NOMO-1 (cell line): ENCODE results near the gene CELSR2.

Experiments
- DNase-seq, 2 experiments: peaks; one replicate each; lab custom pipeline; 2025; ENCODE audit not compliant: unreplicated experiment in 2 of 2; lab: John Stamatoyannopoulos, UW

The CELSR2 gene

DNA sequence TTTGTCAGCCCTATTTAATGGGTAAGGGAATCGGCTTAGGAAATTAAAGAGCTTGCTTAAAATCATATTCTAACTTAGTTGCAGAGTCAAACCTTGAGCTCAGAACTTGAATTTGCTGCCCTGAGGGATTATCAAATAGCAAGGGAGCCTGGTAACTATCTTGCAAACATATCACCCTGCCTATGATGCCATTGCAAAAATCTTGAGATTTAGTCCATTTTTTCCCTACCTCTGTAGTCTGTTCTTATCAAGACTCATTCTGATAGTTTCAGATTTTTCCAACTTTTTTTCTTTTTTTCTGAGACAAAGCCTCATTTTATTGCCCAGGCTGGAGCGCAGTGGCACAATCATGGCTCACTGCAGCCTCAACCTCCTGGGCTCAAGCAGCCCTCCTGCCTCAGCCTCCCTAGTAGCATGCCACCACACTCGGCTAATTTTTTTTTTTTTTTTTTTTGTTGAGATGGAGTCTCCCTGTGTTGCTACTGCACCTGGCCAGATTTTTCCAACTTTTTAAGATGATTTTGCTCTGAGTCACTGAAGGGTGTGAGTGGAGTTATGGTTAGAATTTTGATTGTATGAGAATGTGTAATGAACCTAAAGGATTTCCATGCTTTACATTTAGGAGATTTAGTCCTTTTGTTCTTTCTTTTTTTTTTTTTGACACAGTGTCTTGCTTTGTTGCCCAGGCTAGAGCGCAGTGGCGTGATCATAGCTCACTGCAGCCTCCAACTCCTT is 23.5 kb upstream of the CELSR2 start:
- DNase-seq, result no peak

DNA sequence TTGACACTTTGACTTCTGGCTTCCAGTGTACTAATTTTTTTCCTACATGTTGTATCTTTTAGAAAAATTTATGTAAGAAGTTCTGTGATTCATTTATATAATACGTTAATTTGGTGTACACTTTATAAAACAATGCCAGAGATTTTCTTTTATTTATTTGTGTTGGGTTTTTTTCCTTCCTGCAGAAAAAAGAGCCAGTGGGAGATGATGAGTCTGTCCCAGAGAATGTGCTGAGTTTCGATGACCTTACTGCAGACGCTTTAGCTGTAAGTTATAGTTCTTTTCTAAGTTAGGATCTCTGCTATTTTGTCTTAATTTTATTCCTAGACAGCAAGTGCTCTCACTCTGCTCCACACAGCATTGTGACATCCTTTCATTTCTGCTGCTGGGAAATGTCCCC is 21.2 kb upstream of the CELSR2 start:
- no peak for DNase-seq

DNA sequence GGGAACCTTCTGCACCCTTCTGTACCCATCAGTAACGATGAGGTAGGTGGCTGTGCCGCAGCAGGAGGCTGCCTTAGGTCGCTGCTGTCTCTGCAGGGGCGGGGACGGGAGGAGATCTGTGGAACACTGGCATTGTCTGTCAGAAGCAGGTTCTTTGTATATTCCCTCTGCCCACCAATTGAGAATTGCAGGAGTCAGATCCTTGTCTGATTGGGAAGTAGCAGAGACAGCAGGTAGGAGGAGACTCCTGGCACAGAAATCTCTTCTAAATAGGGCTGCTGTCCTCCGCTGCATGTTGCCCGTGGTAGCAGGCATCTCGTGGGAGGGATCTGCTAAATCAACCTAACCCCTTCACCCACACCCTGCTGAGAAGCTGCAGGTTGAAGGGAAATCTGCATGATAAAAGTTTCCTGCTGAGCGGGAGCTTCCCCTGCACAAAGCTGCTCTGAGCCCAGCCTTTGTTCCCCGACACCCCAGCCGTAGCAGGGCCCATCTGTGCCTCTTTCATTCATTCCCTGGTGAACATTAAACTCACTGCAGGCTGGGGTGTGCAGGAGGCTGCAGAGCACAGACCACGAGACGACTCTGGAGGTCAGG is 19.7 kb upstream of the CELSR2 start:
- DNase-seq, result no peak

GRCh38 chr1:109231066-109231465 is 18.3 kb upstream of the CELSR2 start:
- DNase-seq, result no peak

DNA sequence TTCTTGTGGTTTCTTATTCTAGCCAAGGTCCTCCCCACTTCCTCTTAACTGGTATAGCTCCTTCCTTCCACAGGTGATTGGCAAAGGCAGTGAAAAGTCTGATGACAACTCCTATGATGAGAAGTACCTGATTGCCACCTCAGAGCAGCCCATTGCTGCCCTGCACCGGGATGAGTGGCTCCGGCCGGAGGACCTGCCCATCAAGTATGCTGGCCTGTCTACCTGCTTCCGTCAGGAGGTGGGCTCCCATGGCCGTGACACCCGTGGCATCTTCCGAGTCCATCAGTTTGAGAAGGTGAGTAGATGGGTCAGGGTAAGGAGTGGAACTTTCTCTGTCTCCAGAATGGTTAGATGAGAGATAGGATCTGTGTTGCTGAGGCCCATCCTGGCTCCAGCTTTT is 14.2 kb upstream of the CELSR2 start:
- DNase-seq, result no peak

- no peak for DNase-seq
These were observed 11.8 kb upstream of the CELSR2 start for GRCh38 chr1:109237512-109237911.

- no peak for DNase-seq
These were observed 11.0 kb upstream of the CELSR2 start for GRCh38 chr1:109238382-109238781.

DNA sequence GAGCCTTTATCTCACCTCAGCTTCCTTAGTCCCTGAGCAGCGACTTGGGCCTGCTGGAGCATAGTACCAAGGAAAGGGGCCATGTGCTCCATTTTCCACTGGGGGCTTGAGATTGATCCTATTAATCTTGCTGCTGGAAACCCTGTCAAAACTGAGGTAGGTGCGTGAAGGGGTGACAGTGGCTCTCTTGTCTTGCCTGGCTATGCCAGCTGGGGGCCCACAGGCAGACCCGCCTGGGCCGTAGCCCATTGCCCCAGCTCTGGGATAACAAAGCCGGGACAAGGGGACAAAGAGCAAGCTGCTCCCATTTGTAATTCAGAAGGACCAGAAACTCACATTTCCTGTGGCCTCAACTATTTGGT is 10.3 kb upstream of the CELSR2 start:
- no peak for DNase-seq

DNA sequence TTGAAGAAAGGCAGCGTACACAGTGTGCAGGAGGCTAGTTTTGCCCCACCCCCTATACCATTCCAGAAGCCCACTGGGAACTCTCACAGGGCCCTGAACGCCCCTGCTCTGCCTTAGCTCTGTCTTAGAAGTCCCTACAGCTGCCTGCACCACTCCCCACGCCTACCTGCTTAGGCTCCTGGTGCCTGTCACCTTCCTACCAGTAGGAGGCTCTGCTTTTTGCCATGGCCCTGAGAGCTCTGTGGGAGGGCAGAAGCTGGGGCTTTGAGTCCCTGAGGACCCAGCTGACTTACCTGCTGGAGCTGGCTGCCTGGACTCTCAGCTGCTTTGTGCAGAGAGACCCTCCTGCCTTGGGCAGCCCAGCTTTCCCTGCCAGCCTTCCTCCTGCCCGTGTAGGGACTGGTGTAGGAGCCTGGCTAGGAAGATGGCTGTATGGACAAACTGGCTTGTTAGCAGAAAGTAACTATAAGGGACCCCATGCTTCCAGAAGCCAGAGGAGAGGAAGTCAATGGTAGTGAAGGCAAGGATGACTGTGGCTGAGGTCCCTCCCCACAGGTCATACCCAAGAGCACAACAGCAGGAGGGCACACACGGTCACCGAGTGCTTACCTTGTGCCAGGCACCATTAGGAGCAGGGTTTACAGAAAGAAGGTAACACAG is 9.8 kb upstream of the CELSR2 start:
- DNase-seq, result peak in 1 of 2 experiments; percentile 5

DNA sequence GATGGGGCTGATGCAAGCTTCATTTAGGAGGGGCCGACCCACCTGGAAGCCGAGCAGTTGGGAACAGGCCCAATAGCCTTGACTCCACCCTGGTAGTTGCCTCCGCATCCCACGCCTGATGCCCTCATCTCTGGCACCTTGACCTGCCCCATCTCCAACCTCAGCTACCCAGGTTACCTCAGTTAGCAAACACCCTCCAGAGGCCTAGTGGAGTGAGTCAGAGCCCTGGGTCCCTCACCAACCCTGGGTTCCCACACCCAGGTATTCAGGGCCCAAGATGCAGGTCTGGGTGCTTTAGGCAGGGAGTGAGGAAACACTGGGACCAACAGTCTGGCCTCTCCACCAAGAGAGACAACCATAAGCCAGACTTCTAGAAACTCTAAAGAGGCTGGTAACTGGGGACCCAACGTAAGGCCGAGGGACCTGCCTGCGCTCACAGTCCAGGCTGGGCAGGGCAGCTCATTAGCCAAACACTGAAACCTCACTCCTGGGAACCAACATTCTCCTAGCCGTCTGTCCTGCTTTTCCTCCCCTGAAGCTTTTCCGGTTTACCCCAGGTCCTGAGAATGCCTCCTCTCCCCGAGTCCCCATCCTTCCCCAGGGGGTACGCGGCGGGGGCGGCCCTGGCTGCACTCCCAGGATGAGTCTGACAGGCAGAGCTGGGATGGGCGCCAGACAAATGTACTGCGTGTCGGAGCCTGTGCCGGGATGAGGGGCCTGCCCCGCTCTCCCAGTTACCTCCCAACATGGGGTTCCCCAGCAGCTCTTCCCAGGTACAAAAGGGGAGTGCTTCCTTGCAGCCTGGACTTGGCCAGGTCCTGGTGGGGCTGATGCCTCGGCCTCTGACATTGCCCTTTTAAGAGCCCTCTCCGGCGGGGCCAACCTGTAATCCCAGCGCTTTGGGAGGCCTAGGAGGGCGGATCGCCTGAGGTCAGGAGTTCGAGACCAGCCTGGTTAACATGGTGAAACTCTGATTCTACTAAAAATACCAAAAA is 8.9 kb upstream of the CELSR2 start:
- DNase-seq, result no peak

DNA sequence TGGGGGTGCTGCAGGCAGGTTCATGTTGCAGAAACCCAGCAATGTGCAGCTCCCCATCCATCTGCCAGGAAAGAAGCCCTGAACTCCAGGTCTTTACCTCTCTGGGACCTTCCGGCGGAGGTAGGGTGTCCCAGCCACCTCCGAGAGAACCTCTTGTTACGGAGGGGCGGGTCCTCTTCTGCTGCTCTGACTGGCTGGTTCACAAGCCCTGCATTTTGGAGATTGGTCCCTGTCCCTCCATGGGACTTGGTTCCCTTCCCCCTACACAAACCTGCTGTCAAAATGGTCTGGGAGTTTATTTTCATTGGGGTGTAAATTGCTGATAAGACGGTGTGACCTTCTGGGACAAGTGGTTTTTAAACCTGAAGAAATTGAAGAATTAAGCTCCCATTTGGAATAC is 8.0 kb upstream of the CELSR2 start:
- no peak for DNase-seq

GRCh38 chr1:109241841-109242345 is 7.4 kb upstream of the CELSR2 start:
- DNase-seq, result no peak

GRCh38 chr1:109242387-109242786 is 7.0 kb upstream of the CELSR2 start:
- DNase-seq, result no peak

- no peak for DNase-seq
These were observed 6.1 kb upstream of the CELSR2 start for GRCh38 chr1:109243221-109243620.

DNA sequence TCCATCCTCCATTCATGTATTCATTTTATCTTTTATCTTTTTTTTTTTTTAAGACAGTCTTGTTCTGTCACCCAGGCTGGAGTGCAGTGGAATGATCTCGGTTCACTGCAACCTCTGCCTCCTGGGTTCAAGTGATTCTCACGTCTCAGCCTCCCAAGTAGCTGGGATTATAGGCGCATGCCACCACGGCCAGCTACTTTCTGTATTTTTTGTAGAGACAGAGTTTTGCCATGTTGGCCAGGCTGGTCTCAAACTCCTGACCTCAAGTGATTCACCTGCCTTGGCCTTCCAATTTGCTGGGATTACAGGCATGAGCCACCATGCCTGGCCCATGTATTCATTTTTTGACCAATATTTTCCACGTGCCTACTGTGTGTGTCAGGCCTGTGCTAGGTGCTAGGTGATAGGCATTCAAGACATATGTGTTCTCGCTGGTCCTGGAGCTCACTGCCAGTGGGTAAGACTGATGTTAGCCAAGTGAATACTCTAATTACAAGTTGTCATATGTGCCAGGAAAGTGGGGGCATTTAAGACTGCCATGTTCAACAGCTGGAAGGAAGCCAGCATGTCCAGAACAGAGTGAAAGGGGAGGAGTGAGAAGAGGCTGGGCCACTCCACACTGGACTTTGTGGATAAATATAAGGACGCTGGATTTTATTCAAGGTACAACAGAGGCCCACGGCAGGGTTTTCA is 5.3 kb upstream of the CELSR2 start:
- no peak for DNase-seq

- DNase-seq, result no peak
These were observed 3.2 kb upstream of the CELSR2 start for GRCh38 chr1:109246141-109246551.

DNA sequence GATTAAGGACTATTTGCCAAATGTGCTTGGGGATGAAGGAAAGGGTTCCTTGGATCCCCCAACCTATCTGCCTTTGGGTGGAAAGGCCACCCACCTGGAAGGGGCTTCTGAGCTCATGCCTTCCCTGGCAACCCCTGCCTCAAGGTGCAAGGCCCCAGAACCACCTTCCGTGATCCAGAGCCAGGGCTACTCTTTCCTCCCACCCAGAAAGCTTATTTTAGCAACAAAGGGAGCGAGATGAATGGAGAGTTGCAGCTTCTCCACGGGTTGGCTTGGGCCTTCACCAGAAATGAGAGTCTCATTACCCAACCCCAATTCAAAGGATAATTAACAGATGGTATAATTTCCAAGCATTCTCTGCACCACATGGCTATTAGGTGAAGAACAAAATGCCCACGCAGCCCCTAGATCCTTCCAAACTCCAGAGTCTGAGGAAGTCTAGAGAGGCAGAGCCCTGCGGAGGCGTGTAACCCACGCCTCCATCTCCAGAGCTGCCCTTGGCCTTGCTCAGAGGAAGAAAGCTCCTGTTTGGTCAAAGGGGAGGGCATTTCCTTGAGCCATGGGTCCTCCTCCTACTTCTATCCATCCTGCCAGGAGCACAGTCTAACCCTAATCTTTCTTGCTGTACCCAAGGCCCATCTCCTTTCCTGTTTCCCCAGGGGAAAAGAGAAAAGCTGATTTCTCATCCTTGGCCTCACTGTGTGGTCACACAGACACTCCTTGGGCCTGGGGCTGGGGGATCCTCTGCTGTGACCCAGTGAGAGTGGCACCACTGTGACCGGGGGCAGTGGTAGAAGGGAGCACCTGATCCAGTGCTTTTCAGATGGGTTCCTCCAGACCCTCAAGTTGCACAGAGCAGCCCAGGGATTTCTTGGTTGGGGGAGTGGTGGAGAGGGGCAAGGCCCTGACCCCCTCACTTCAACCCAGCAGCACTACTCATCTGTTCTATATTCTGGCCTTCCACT is 1.7 kb upstream of the CELSR2 start:
- no peak for DNase-seq

DNA sequence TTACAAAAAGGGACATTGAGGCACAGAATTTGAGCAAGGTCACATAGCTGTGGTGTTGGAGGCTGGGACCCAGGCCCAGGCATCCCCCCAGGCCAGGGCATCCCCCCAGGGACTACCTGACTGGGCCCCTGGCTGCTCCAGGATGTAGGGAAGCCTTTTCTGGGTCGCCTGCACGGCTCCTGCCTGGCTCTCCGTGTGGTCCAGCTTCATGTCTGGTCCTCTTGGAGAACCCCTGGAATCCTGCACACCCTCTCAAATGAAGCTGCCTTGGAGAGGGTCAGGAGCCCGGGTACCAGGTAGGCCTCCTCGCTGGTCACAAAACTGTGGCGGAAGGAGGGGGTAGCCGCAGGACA is 919 bp upstream of the CELSR2 start:
- DNase-seq, result no peak
